Peyer's patch (tissue), 4 donors: ENCODE measurements around the gene CFAP61. TPM values are rescaled to one million over a fixed set of nuclear protein-coding genes. Genes with fewer than 3 reads are reported as not detected.

Experiments
- DNase-seq, 3 donors: peaks; one replicate each; pipeline ENCODE4 v3.0.0-alpha.2; 2017 to 2019
- H3K27ac ChIP-seq, 4 donors: fragments of 200-600 bp; sonication (generic); one replicate each; pipeline ENCODE4 v1.5.1; 2016 to 2019
- H3K27me3 ChIP-seq, 2 donors: fragments of 200-600 bp; sonication (generic); one replicate each; pipeline ENCODE4 v1.5.1; 2019
- H3K36me3 ChIP-seq, 3 donors: fragments of 200-600 bp; sonication (generic); one replicate each; pipeline ENCODE4 v1.5.1; 2016 to 2019
- H3K4me1 ChIP-seq, 4 donors: fragments of 200-600 bp; sonication (generic); one replicate each; pipeline ENCODE4 v1.5.1; 2016 to 2019
- H3K4me3 ChIP-seq, 4 donors: fragments of 200-600 bp; sonication (generic); 1 replicate in 3 of 4; 2 replicates in 1 of 4; pipeline ENCODE4 v1.5.1; 2016 to 2019; ENCODE audit warnings: mild to moderate bottlenecking in 1 of 4
- H3K9me3 ChIP-seq, 4 donors: fragments of 200-600 bp; sonication (generic); one replicate each; pipeline ENCODE4 v1.5.1; 2016 to 2019; ENCODE audit warnings: mild to moderate bottlenecking in 1 of 4
- CTCF ChIP-seq, 6 experiments: fragments of 450-650 bp in 4 of 6; fragments of 200-600 bp in 2 of 6; sonication (generic) in 1 of 6; IDR thresholded peaks; one replicate each; pipeline ENCODE4 v1.5.1; 2017 to 2019; ENCODE audit warnings: antibody characterized with exemption in 6 of 6, mild to moderate bottlenecking in 3 of 6, moderate library complexity in 1 of 6
- POLR2A ChIP-seq, 2 donors: fragments of 450-650 bp; IDR thresholded peaks; one replicate each; pipeline ENCODE4 v1.5.1; 2017; ENCODE audit warnings: antibody characterized with exemption in 2 of 2, mild to moderate bottlenecking in 2 of 2, moderate library complexity in 2 of 2
- small RNA-seq, 2 donors: library from RNA; depleted of rRNA; stranded (forward); fragments of <200 nt; gene quantifications; one replicate each; pipeline ENCODE3, GENCODE V24; 2016
- total RNA-seq, 4 donors: library from RNA; depleted of rRNA; stranded (reverse); fragments of >200 nt; gene quantifications; one replicate each; pipeline ENCODE4 v1.1.0, GENCODE V29; 2016

CFAP61 gene
- total RNA-seq, 4 donors from 2014 or later: not detected

GRCh38 chr20:20407891-20408805 lies 355.8 kb downstream of the CFAP61 start:
- TF ChIP-seq POLR2A (IDR thresholded peaks at IDR 0.05): no peak
- peak in 2 of 6 experiments; percentile 13 to 21 for TF ChIP-seq CTCF (IDR thresholded peaks at IDR 0.05)
- Histone ChIP-seq H3K27ac (no peak overlapping the region), H3K36me3 (peaks cover 0 to 3% (median 0%) of the 10 kb centered on the region in 3 donors), H3K4me1 (no peaks in the 10 kb centered on the region), H3K9me3 (no peaks in the 10 kb centered on the region), H3K27me3 (no peaks in the 10 kb centered on the region), H3K4me3 (no peak overlapping the region)
- DNase-seq: no peak

- no peak for DNase-seq
- Histone ChIP-seq H3K4me3 (no peak overlapping the region), H3K36me3 (peaks cover 0 to 3% (median 0%) of the 10 kb centered on the region in 3 donors), H3K9me3 (no peaks in the 10 kb centered on the region), H3K27me3 (no peaks in the 10 kb centered on the region), H3K4me1 (no peaks in the 10 kb centered on the region), H3K27ac (no peak overlapping the region)
- no peak for TF ChIP-seq POLR2A (IDR thresholded peaks at IDR 0.05)
Observed at GRCh38 chr20:20409331-20409730, 357.0 kb downstream of the CFAP61 start.

Small RNA genes lying within 50 kb of the gene (small RNA-seq; reads per million reads assigned to genes)
- 0 reads per million in 2 donors for gene RN7SL690P

Other genes with a start within 250 kb of the CFAP61 start
- gene NAA20, start 35.2 kb upstream of the CFAP61 start, total RNA-seq: 10 to 100 TPM; 13.3 to 20.9 (median 15.4) TPM
- 10 to 100 TPM; 11.9 to 56.1 (median 23.9) TPM for gene CRNKL1, start 66 bp upstream of the CFAP61 start, total RNA-seq